Body of pancreas (tissue), 4 donors: ENCODE data around the gene PLEKHB1. TPM values are rescaled to one million over a fixed set of nuclear protein-coding genes. Genes with fewer than 3 reads are reported as not detected.
A peak's percentile ranks its signal among the peaks of the same experiment; 100 is the strongest.

Experiments
- ATAC-seq: fragments of 150-250 bp; one replicate; pipeline ENCODE4 v1.9.1; 2016
- DNase-seq, 4 donors: peaks; one replicate each; pipeline ENCODE4 v3.0.0-alpha.2; 2019
- H3K27ac ChIP-seq, 4 donors: fragments of 200-600 bp; sonication (generic); 1 replicate in 3 of 4; 2 replicates in 1 of 4; pipeline versions ENCODE4 v1.5.1 to v1.6.1; 2016 to 2019; ENCODE audit warnings: mild to moderate bottlenecking in 1 of 4, mixed read lengths in 1 of 4, moderate library complexity in 1 of 4
- H3K27me3 ChIP-seq, 2 donors: fragments of 200-600 bp; sonication (generic); one replicate each; pipeline ENCODE4 v1.6.0; 2016; ENCODE audit warnings: mild to moderate bottlenecking in 1 of 2
- H3K36me3 ChIP-seq, 2 donors: fragments of 200-600 bp; sonication (generic); replicated peaks in 1 of 2; 2 replicates each; pipeline ENCODE4 v1.5.1; 2016; ENCODE audit warnings: low read depth in 2 of 2; ENCODE audit not compliant: insufficient read depth in 1 of 2
- H3K4me1 ChIP-seq: fragments of 200-600 bp; sonication (generic); one replicate; pipeline ENCODE4 v1.6.0; 2016
- H3K4me3 ChIP-seq, 2 donors: fragments of 200-600 bp; sonication (generic); 1 replicate in 1 of 2; 2 replicates in 1 of 2; pipeline ENCODE4 v1.5.1; 2016 to 2019
- H3K9me3 ChIP-seq, 3 donors: fragments of 200-600 bp; sonication (generic); 1 replicate in 2 of 3; 2 replicates in 1 of 3; pipeline ENCODE4 v1.5.1; 2016
- POLR2A ChIP-seq, 3 donors: fragments of 450-650 bp; IDR thresholded peaks; one replicate each; pipeline ENCODE4 v1.6.1; 2016; ENCODE audit warnings: antibody characterized with exemption in 3 of 3, mild to moderate bottlenecking in 2 of 3
- WGBS, 2 donors: methylation state at CpG; one replicate each; pipeline ENCODE4 v1.1.5; 2017; 5-methylcytosine and 5-hydroxymethylcytosine counted together
- intact Hi-C: fragments of 100-400 bp; cut with DNase I; formaldehyde crosslinking; loops from one replicate; pipeline ENCODE4 v1.15.1; 2023
- total RNA-seq, 2 donors: library from RNA; depleted of rRNA; stranded (reverse); fragments of >200 nt; gene quantifications; one replicate each; pipeline ENCODE4 v1.1.0, GENCODE V29; 2016
- TF ChIP-seq, protein P1 (sequence below), 7 experiments: fragments of 450-650 bp in 4 of 7; fragments of 200-600 bp in 3 of 7; sonication (generic) in 3 of 7; IDR thresholded peaks; one replicate each; pipeline ENCODE4 v1.5.1; 2016 to 2019; ENCODE audit warnings: antibody characterized with exemption in 7 of 7

The PLEKHB1 gene
- total RNA-seq, 2 donors from 2014 or later = 22.4 to 42.5 TPM

DNA sequence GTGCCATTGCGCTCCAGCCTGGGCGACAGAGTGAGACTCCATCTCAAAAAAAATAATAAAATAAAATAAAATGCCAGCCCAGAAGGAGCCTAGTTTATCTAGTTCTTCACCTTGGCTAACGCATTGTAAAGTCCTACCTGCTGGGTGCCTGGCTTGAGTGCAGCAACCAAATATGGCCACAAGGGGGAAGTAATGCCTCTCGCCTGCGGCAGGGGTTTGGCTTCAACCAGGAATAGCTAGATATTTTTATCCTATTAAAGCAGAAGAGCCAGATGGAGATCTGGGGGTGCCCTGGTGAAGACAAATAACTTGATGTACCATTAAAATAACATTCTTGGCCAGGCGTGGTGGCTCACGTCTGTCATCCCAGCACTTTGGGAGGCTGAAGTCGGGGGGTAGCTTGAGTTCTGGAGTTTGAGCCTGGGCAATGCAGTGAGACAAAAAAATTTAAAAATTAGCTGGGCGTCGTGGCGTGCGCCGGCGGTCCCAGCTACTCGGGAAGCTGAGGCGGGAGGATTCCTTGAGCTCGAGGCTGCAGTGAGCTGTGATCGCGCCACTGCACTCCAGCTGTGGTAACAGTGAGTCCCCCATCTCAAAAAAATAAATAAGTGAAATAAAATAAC, 20.6 kb upstream of the PLEKHB1 start:
- intact Hi-C loops = loop anchor here (5.0 kb wide), 1 partner anchor 36 kb away; no protein-coding TSS in a partner anchor
- H3K36me3 ChIP-seq = no peaks in the 10 kb centered on the region

DNA sequence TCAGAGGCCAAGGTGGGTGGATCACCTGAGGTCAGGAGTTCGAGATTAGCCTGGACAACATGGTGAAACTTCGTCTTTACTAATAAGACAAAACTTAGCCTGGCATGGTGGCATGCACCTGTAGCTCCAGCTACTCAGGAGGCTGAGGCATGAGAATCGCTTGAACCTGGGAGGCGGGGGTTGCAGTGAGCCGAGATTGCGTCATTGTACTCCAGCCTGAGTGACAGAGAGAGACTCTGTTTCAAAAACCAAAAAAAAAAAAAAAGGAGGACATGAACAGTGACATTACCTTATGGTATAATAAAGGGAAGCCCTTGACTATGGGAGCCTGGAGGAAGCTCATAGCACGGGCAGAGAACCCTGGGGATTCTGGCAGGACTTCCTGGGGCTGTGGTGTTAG, 16.5 kb upstream of the PLEKHB1 start:
- Histone ChIP-seq H3K4me1 (peaks cover 4% of the 10 kb centered on the region), H3K36me3 (no peaks in the 10 kb centered on the region), H3K9me3 (no peaks in the 10 kb centered on the region), H3K27ac (no peak overlapping the region), H3K4me3 (no peak overlapping the region), H3K27me3 (no peaks in the 10 kb centered on the region)
- 77 to 80% methylated on average over 7 of the region's 7 CpGs for WGBS, 2 donors
- DNase-seq (no peak), ATAC-seq (no peak)
- no peak for TF ChIP-seq POLR2A (IDR thresholded peaks at IDR 0.05)
- TF ChIP-seq, protein P1, sequence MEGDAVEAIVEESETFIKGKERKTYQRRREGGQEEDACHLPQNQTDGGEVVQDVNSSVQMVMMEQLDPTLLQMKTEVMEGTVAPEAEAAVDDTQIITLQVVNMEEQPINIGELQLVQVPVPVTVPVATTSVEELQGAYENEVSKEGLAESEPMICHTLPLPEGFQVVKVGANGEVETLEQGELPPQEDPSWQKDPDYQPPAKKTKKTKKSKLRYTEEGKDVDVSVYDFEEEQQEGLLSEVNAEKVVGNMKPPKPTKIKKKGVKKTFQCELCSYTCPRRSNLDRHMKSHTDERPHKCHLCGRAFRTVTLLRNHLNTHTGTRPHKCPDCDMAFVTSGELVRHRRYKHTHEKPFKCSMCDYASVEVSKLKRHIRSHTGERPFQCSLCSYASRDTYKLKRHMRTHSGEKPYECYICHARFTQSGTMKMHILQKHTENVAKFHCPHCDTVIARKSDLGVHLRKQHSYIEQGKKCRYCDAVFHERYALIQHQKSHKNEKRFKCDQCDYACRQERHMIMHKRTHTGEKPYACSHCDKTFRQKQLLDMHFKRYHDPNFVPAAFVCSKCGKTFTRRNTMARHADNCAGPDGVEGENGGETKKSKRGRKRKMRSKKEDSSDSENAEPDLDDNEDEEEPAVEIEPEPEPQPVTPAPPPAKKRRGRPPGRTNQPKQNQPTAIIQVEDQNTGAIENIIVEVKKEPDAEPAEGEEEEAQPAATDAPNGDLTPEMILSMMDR (IDR thresholded peaks at IDR 0.05) = no peak
- intact Hi-C loops = loop anchor here (5.0 kb wide), 1 partner anchor 32 kb away; no protein-coding TSS in a partner anchor

More for the DNA sequence above, 20.6 kb upstream of the PLEKHB1 start:
- Histone ChIP-seq H3K4me1 (peaks cover 4% of the 10 kb centered on the region), H3K4me3 (no peak overlapping the region), H3K27me3 (no peaks in the 10 kb centered on the region), H3K27ac (no peak overlapping the region), H3K9me3 (no peaks in the 10 kb centered on the region)
- TF ChIP-seq POLR2A (IDR thresholded peaks at IDR 0.05) = no peak
- TF ChIP-seq, protein P1 (IDR thresholded peaks at IDR 0.05) = peak; percentile 85 to 98 (median 90)
- 13% methylated on average over 17 to 19 of the region's 19 CpGs for WGBS, 2 donors
- peak; percentile 80 to 83 (median 82) for DNase-seq
- ATAC-seq = peak; percentile 93

DNA sequence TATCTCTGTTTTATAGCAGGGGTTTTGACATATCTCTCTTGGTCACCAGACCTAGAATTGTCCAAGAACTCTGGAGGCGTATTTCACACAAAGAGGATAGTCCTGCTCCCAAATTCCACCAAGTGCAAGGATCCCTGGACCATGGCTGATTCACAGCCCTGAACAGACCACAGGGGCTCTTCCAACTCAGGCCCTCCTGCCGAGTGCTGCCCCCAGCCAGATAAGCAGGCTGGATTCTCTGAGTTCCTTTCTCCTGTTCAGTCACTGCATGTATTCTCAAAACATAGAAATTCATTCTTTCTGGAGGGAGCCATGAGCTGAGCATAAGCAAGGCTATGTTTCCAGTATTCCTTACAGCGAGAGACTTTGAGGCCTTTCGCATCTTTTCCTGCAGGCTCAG, 13.4 kb upstream of the PLEKHB1 start:
- Histone ChIP-seq H3K4me3 (no peak overlapping the region), H3K27me3 (no peaks in the 10 kb centered on the region), H3K27ac (no peak overlapping the region), H3K36me3 (no peaks in the 10 kb centered on the region), H3K4me1 (no peaks in the 10 kb centered on the region), H3K9me3 (no peaks in the 10 kb centered on the region)
- DNase-seq (no peak), ATAC-seq (no peak)
- no peak for TF ChIP-seq POLR2A (IDR thresholded peaks at IDR 0.05)
- TF ChIP-seq, protein P1 (IDR thresholded peaks at IDR 0.05) = no peak
- 90 to 91% methylated on average over 4 of the region's 4 CpGs for WGBS, 2 donors
- intact Hi-C loops = no loop called here

DNA sequence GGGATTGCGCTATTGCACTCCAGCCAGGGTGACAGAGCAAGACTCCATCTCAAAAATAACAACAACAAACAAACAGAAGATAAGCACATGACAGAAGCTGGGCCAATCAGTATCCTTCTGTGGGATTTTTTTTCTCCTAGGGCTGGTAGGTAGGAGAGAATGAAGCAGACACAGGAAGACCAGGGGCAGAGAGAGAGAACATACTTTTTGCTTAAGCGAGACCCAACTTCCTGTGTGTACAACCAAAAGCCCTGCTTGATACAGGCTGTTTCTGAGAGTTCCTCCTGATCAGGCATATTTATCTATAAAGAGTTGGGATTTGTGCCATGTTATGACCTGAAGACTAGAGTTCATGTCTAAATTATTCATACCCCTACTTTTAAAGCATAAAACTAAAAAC, 12.4 kb upstream of the PLEKHB1 start:
- 88 to 100% methylated on average over 2 of the region's 2 CpGs for WGBS, 2 donors
- H3K4me3 ChIP-seq = no peak overlapping the region

More for the DNA sequence above, 12.4 kb upstream of the PLEKHB1 start:
- Histone ChIP-seq H3K27ac (no peak overlapping the region), H3K27me3 (no peaks in the 10 kb centered on the region), H3K9me3 (no peaks in the 10 kb centered on the region), H3K4me1 (no peaks in the 10 kb centered on the region), H3K36me3 (no peaks in the 10 kb centered on the region)
- intact Hi-C loops = no loop called here
- DNase-seq (no peak), ATAC-seq (no peak)
- TF ChIP-seq, protein P1 (IDR thresholded peaks at IDR 0.05) = no peak
- no peak for TF ChIP-seq POLR2A (IDR thresholded peaks at IDR 0.05)
